Psoas muscle (tissue), 8 donors: ENCODE data around the gene ZDHHC5. TPM values are rescaled to one million over a fixed set of nuclear protein-coding genes. Genes with fewer than 3 reads are reported as not detected.

Experiments used
- ATAC-seq, 4 donors: fragments of 200-7000 bp; cut with Tn5 transposase; one replicate each; pipeline ENCODE4 v1.9.1; 2020; ENCODE audit warnings: moderate library complexity in 3 of 4, mild to moderate bottlenecking in 2 of 4
- DNase-seq, 2 donors: peaks; one replicate each; pipeline ENCODE4 v3.0.0-alpha.2; 2020
- H3K27ac ChIP-seq: fragments of 200-600 bp; one replicate; pipeline ENCODE4 v1.8.0; 2022
- H3K27me3 ChIP-seq, 3 donors: fragments of 200-600 bp in 1 of 3; one replicate each; pipeline versions ENCODE4 v1.6.1 to v1.8.0; 2013 to 2022; ENCODE audit warnings: low read length in 2 of 3, mild to moderate bottlenecking in 2 of 3, moderate library complexity in 1 of 3; ENCODE audit not compliant: insufficient read depth in 3 of 3
- H3K36me3 ChIP-seq, 2 donors: fragments of 200-600 bp in 1 of 2; one replicate each; pipeline versions ENCODE4 v1.6.1 to v1.8.0; 2013 to 2022; ENCODE audit warnings: low read depth in 1 of 2, mild to moderate bottlenecking in 1 of 2, moderate library complexity in 1 of 2; ENCODE audit not compliant: insufficient read depth in 1 of 2
- H3K4me1 ChIP-seq: fragments of 200-600 bp; one replicate; pipeline ENCODE4 v1.8.0; 2022
- H3K4me3 ChIP-seq: fragments of 200-600 bp; one replicate; pipeline ENCODE4 v1.8.0; 2022; ENCODE audit warnings: mild to moderate bottlenecking
- H3K9me3 ChIP-seq: fragments of 200-600 bp; one replicate; pipeline ENCODE4 v1.8.0; 2022
- CTCF ChIP-seq: fragments of 200-600 bp; IDR thresholded peaks from one replicate; pipeline ENCODE4 v1.8.0; 2022; ENCODE audit warnings: antibody characterized with exemption
- WGBS, 3 donors: extraction: QIAGEN DNeasy Blood & Tissue Kit; methylation state at CpG; one replicate each; pipeline versions ENCODE4 v1.1.6 to v1.1.7; 2013; 5-methylcytosine and 5-hydroxymethylcytosine counted together
- intact Hi-C, 2 donors: fragments of 100-400 bp; cut with DNase I; formaldehyde crosslinking; loops; one replicate each; pipeline versions ENCODE4 v1.11.0 to v1.14.2; 2022
- polyA plus RNA-seq, 3 donors: library from polyadenylated mRNA; stranded (reverse); fragments of 200-250 nt; gene quantifications; one replicate each; pipeline ENCODE4 v1.2.3, GENCODE V29; 2013
- total RNA-seq, 4 donors: library from RNA; stranded (reverse); fragmentation: NEBNext Ultra II Directional in 2 of 4; extraction: Animal tissue kit (Norgen Biotek cat#: 25700) in 2 of 4; gene quantifications; one replicate each; pipeline versions ENCODE4 v1.2.1 to v1.2.4, GENCODE V29; 2021 to 2023
- donor health status: healthy with polysubstance abuse.
- donor health status: DM: no; HTN: no; CAD: no; lungs with moderate emphysema.
- donor health status: Bipolar disorder and iron deficiency.
- donor health status: healthy.
- donor health status: DM: yes; HTN: yes; CAD: no.
- donor health status: DM: no; HTN: no; CAD: no.
- donor health status: DM: no; HTN: no; CAD: no.
- donor health status: DM: yes; HTN: yes; CAD: no.

The ZDHHC5 gene
- total and polyA plus RNA-seq, 7 donors, result 32.4 to 63.6 (median 58.0) TPM

GRCh38 chr11:57727185-57727584 is 59.3 kb downstream of the ZDHHC5 start:
- H3K4me3 ChIP-seq, result no peak overlapping the region
- no peak overlapping the region for H3K27ac ChIP-seq
- no peaks in the 10 kb centered on the region for H3K4me1 ChIP-seq
- no peak for TF ChIP-seq CTCF
- WGBS, 3 donors, result 56 to 64% (median 58%) methylated on average over 2 of the region's 2 CpGs
- DNase-seq (no peak), ATAC-seq (no peak)
- H3K27me3 ChIP-seq, result no peaks in the 10 kb centered on the region
- no peaks in the 10 kb centered on the region for H3K36me3 ChIP-seq
- H3K9me3 ChIP-seq, result no peaks in the 10 kb centered on the region
- intact Hi-C loops, result no loop called here

GRCh38 chr11:57728829-57729228 is 60.9 kb downstream of the ZDHHC5 start:
- H3K27ac ChIP-seq, result no peak overlapping the region
- no peaks in the 10 kb centered on the region for H3K27me3 ChIP-seq
- WGBS, 3 donors, result 71 to 77% (median 77%) methylated on average over 7 of the region's 7 CpGs
- ATAC-seq (no peak), DNase-seq (no peak)
- no peaks in the 10 kb centered on the region for H3K9me3 ChIP-seq
- H3K4me1 ChIP-seq, result no peaks in the 10 kb centered on the region
- no peaks in the 10 kb centered on the region for H3K36me3 ChIP-seq
- intact Hi-C loops, result no loop called here
- no peak for TF ChIP-seq CTCF
- H3K4me3 ChIP-seq, result no peak overlapping the region

GRCh38 chr11:57729479-57729878 is 61.6 kb downstream of the ZDHHC5 start:
- ATAC-seq (no peak), DNase-seq (no peak)
- Histone ChIP-seq H3K4me3 (no peak overlapping the region), H3K9me3 (no peaks in the 10 kb centered on the region), H3K36me3 (peaks cover 0 to 4% of the 10 kb centered on the region in 2 donors), H3K27me3 (no peaks in the 10 kb centered on the region), H3K4me1 (no peaks in the 10 kb centered on the region), H3K27ac (no peak overlapping the region)
- 93 to 96% (median 96%) methylated on average over 7 of the region's 7 CpGs for WGBS, 3 donors
- no peak for TF ChIP-seq CTCF
- intact Hi-C loops, result no loop called here

GRCh38 chr11:57732661-57733060 is 64.7 kb downstream of the ZDHHC5 start:
- WGBS, 3 donors, result 85 to 95% (median 92%) methylated on average over 1 of the region's 1 CpG

More at GRCh38 chr11:57732661-57733060, 64.7 kb downstream of the ZDHHC5 start:
- Histone ChIP-seq H3K9me3 (no peaks in the 10 kb centered on the region), H3K36me3 (peaks cover 4 to 15% of the 10 kb centered on the region in 2 donors), H3K27me3 (no peaks in the 10 kb centered on the region), H3K4me1 (no peaks in the 10 kb centered on the region), H3K27ac (no peak overlapping the region), H3K4me3 (no peak overlapping the region)
- DNase-seq (no peak), ATAC-seq (no peak)
- TF ChIP-seq CTCF, result no peak
- intact Hi-C loops, result no loop called here
